Jurkat, Clone E6-1 (cell line): ENCODE results near the gene NPTXR.
A peak's percentile ranks its signal among the peaks of the same experiment; 100 is the strongest.

Source experiments
- DNase-seq: peaks from one replicate; pipeline ENCODE4 v3.0.0-alpha.2; 2011; ENCODE audit warnings: low read depth, low spot score
- H3K4me3 ChIP-seq: 2 replicates; pipeline ENCODE4 v1.5.1; 2011; ENCODE audit warnings: mild to moderate bottlenecking, low read length, control low read depth, moderate library complexity

Gene NPTXR

GRCh38 chr22:38870312-38870741 lies 26.5 kb upstream of the NPTXR start:
- peak overlapping the region; percentile 70 for H3K4me3 ChIP-seq
- peak; percentile 76 for DNase-seq

- no peak for DNase-seq
- no peak overlapping the region for H3K4me3 ChIP-seq
These were observed 25.8 kb upstream of the NPTXR start for GRCh38 chr22:38869663-38870062.

GRCh38 chr22:38868886-38869381 lies 25.1 kb upstream of the NPTXR start:
- DNase-seq, result peak; percentile 45
- no peak overlapping the region for H3K4me3 ChIP-seq

- H3K4me3 ChIP-seq, result no peak overlapping the region
- no peak for DNase-seq
These were observed 24.5 kb upstream of the NPTXR start for GRCh38 chr22:38868286-38868721.

- H3K4me3 ChIP-seq, result no peak overlapping the region
These were observed 23.9 kb upstream of the NPTXR start for GRCh38 chr22:38867471-38868285.

GRCh38 chr22:38867124-38867455 lies 23.3 kb upstream of the NPTXR start:
- no peak for DNase-seq

More at GRCh38 chr22:38867471-38868285, 23.9 kb upstream of the NPTXR start:
- DNase-seq, result no peak

GRCh38 chr22:38866399-38867123 lies 22.7 kb upstream of the NPTXR start:
- no peak overlapping the region for H3K4me3 ChIP-seq
- DNase-seq, result no peak

More at GRCh38 chr22:38867124-38867455, 23.3 kb upstream of the NPTXR start:
- H3K4me3 ChIP-seq, result no peak overlapping the region

- no peak for DNase-seq
These were observed 22.2 kb upstream of the NPTXR start for GRCh38 chr22:38866024-38866398.

GRCh38 chr22:38865201-38866023 lies 21.6 kb upstream of the NPTXR start:
- no peak for DNase-seq
- no peak overlapping the region for H3K4me3 ChIP-seq

More at GRCh38 chr22:38866024-38866398, 22.2 kb upstream of the NPTXR start:
- no peak overlapping the region for H3K4me3 ChIP-seq

GRCh38 chr22:38864361-38865191 lies 20.7 kb upstream of the NPTXR start:
- DNase-seq, result no peak
- H3K4me3 ChIP-seq, result no peak overlapping the region

- no peak overlapping the region for H3K4me3 ChIP-seq
- DNase-seq, result no peak
These were observed 19.8 kb upstream of the NPTXR start for GRCh38 chr22:38863531-38864131.

GRCh38 chr22:38862375-38863329 lies 18.8 kb upstream of the NPTXR start:
- H3K4me3 ChIP-seq, result no peak overlapping the region
- DNase-seq, result no peak

- DNase-seq, result no peak
These were observed 18.1 kb upstream of the NPTXR start for GRCh38 chr22:38861927-38862326.

GRCh38 chr22:38861170-38861876 lies 17.5 kb upstream of the NPTXR start:
- no peak overlapping the region for H3K4me3 ChIP-seq
- DNase-seq, result no peak

More at GRCh38 chr22:38861927-38862326, 18.1 kb upstream of the NPTXR start:
- no peak overlapping the region for H3K4me3 ChIP-seq

- DNase-seq, result no peak
- no peak overlapping the region for H3K4me3 ChIP-seq
These were observed 16.7 kb upstream of the NPTXR start for GRCh38 chr22:38860283-38861169.
